Measurements from ENCODE around the gene PODXL.
"Not testable (repeated sequence)": the region's sequence is repeated elsewhere in the genome, so short reads cannot be mapped to it uniquely, and the experiment has no call there.

PODXL gene

DNA sequence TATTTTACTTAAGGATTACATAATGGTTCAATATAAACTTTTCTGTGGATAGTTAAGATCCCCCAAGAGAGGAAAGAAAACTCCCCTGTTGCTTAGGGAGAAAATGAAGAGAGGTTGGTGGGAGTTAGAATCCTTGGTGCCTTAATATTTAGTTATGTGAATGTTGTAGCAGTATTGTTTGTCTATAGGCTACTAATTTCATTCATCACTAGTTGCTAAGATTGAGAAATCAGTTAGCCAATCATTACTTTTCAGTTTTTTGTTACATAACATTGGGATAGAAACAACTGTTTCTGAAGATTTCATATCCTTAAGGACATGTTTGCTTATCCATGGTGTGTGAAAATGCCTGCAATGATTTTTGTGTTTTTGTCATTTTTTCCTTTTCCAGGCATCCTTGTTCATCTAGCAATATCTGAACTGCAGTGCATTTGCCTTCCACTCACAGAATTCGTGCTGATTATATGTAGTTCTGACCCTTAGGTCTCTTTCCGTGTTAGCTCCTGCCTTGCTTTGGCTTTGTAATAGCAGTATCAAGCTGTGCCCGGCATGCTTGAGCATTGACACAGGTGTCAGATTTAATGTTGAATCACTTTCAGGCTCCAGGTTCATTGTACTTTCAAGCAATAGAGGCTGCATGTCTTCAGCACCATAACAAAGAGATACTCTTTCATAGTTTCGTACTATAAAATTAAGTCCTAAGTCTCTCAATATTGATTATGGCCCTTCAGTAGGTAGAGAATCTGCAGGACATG lies 85.0 kb downstream of the PODXL start:
- Histone ChIP-seq H3K36me3 (peaks cover 11 to 44% (median 39%) of the 10 kb centered on the region in 3 donors), H3K4me3 (no peak overlapping the region), H3K27ac (peak overlapping the region; percentile 22 to 71), H3K4me1 (peaks cover 0 to 37% (median 10%) of the 10 kb centered on the region in 4 donors), H3K9me3 (no peaks in the 10 kb centered on the region), H3K27me3 (no peaks in the 10 kb centered on the region)
- intact Hi-C loops (cut with DNase I; ENCODE audit: low total_unique reads), result no loop called here
- TF ChIP-seq, protein P1, sequence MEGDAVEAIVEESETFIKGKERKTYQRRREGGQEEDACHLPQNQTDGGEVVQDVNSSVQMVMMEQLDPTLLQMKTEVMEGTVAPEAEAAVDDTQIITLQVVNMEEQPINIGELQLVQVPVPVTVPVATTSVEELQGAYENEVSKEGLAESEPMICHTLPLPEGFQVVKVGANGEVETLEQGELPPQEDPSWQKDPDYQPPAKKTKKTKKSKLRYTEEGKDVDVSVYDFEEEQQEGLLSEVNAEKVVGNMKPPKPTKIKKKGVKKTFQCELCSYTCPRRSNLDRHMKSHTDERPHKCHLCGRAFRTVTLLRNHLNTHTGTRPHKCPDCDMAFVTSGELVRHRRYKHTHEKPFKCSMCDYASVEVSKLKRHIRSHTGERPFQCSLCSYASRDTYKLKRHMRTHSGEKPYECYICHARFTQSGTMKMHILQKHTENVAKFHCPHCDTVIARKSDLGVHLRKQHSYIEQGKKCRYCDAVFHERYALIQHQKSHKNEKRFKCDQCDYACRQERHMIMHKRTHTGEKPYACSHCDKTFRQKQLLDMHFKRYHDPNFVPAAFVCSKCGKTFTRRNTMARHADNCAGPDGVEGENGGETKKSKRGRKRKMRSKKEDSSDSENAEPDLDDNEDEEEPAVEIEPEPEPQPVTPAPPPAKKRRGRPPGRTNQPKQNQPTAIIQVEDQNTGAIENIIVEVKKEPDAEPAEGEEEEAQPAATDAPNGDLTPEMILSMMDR (IDR thresholded peaks at IDR 0.05), result no peak
- DNase-seq, result no peak

DNA sequence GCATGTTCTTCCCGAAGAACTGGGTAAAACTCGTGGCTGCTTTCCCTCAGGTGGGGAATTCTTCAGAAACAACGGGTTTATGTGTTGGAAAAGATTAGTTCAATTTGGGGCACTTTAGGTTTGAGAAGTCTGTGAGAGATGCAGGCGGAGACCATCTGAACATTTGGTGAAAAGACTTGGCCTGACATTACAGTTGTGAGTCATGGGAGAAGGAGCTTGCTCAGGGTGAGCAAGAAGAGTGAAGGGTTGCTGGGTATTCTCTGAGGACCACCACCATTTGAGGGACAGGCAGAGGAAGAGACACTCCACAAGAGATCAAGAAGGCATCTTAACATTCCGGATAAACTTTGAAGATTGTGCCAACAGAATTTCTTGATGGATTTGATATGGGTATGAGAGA lies 88.6 kb downstream of the PODXL start:
- Histone ChIP-seq H3K27ac (no peak overlapping the region), H3K4me3 (no peak overlapping the region), H3K27me3 (no peaks in the 10 kb centered on the region), H3K4me1 (peaks cover 0 to 24% (median 10%) of the 10 kb centered on the region in 4 donors), H3K9me3 (no peaks in the 10 kb centered on the region), H3K36me3 (peaks cover 27 to 56% (median 45%) of the 10 kb centered on the region in 3 donors)
- TF ChIP-seq, protein P1 (IDR thresholded peaks at IDR 0.05), result no peak
- intact Hi-C loops (cut with DNase I; ENCODE audit: low total_unique reads), result no loop called here
- DNase-seq, result no peak

GRCh38 chr7:131466735-131467365 lies 89.6 kb downstream of the PODXL start:
- H3K27me3 ChIP-seq, result no peaks in the 10 kb centered on the region
- DNase-seq, result no peak
- H3K4me3 ChIP-seq, result no peak overlapping the region
- no peaks in the 10 kb centered on the region for H3K9me3 ChIP-seq
- peaks cover 0 to 14% (median 5%) of the 10 kb centered on the region in 4 donors for H3K4me1 ChIP-seq
- intact Hi-C loops (cut with DNase I; ENCODE audit: low total_unique reads), result no loop called here
- TF ChIP-seq, protein P1 (IDR thresholded peaks at IDR 0.05), result no peak
- peaks cover 27 to 65% (median 49%) of the 10 kb centered on the region in 3 donors for H3K36me3 ChIP-seq
- H3K27ac ChIP-seq, result no peak overlapping the region

DNA sequence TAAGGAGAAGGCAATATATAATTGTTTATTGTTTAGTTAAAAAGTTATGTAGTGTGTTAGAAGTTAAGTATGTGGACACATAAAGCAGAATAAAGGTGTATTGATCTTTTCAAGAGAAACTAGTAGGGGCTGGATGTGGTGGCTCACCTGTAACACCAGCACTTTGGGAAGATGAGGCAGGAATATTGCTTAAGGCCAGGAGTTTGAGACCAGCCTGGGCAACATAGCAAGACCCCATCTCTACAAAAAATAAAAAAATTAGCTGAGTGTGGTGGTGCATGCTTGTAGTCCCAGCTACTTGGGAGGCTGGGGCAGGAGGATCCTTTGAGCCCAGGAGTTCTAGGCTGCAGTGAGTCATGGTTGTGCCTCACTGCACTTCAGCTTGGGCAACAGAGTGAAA lies 93.7 kb downstream of the PODXL start:
- intact Hi-C loops (cut with DNase I; ENCODE audit: low total_unique reads); H3K4me1 ChIP-seq; DNase-seq; H3K9me3 ChIP-seq; H3K27ac ChIP-seq; H3K27me3 ChIP-seq; H3K4me3 ChIP-seq: not testable (repeated sequence)
- peaks cover 27 to 41% (median 41%) of the 10 kb centered on the region in 3 donors for H3K36me3 ChIP-seq

- TF ChIP-seq, protein P1 (IDR thresholded peaks at IDR 0.05), result no peak
- DNase-seq, result no peak
- Histone ChIP-seq H3K36me3 (peaks cover 23 to 34% (median 34%) of the 10 kb centered on the region in 3 donors), H3K27ac (no peak overlapping the region), H3K4me3 (no peak overlapping the region), H3K9me3 (no peaks in the 10 kb centered on the region), H3K4me1 (no peaks in the 10 kb centered on the region), H3K27me3 (no peaks in the 10 kb centered on the region)
- intact Hi-C loops (cut with DNase I; ENCODE audit: low total_unique reads), result no loop called here
These were observed 94.4 kb downstream of the PODXL start for GRCh38 chr7:131462059-131462458.

DNA sequence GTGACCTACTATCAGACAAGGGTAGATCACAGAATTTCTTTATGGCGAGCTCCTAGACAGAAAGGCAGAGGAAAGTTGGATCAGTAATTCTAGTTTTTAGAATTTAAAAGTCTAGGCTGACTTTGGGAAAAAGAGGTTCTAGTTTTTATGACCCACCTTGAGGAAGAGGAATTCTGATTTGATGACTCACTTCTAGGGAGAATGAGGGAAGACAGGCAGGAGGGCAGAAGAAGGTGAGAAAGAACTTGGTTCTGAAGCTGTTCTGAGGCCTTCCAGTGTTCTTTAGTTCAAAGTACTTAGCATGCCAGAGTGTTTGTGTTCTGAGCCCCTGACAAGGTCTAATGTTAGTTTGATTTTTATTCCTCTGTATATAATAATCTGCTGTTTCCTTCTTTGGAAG lies 97.2 kb downstream of the PODXL start:
- no peak overlapping the region for H3K27ac ChIP-seq
- no peak for DNase-seq
- peaks cover 9 to 25% (median 24%) of the 10 kb centered on the region in 3 donors for H3K36me3 ChIP-seq
- no peaks in the 10 kb centered on the region for H3K9me3 ChIP-seq
- TF ChIP-seq, protein P1 (IDR thresholded peaks at IDR 0.05), result no peak
- H3K4me3 ChIP-seq, result no peak overlapping the region
- H3K4me1 ChIP-seq, result no peaks in the 10 kb centered on the region
- intact Hi-C loops (cut with DNase I; ENCODE audit: low total_unique reads), result no loop called here
- no peaks in the 10 kb centered on the region for H3K27me3 ChIP-seq

All from tibial artery (tissue), 4 donors.